Activated CD8-positive, alpha-beta T cell treated with anti-CD3 and anti-CD28 coated beads, Interleukin-2, amount 10 ng/mL, durations not matched to agents 7 days and 5 days (primary cell): ENCODE measurements around the gene TRIM46. TPM values are rescaled to one million over a fixed set of nuclear protein-coding genes. Genes with fewer than 3 reads are reported as not detected.
"Not testable (repeated sequence)": the region's sequence is repeated elsewhere in the genome, so short reads cannot be mapped to it uniquely, and the experiment has no call there.

Experiments used
- ATAC-seq: fragments of 150-1000 bp; cut with Tn5 transposase; one replicate; pipeline ENCODE4 v1.10.0; 2021; ENCODE audit warnings: moderate library complexity
- CTCF ChIA-PET: fragments of 350-600 bp; sonication (Branson Sonifier 250); formaldehyde crosslinking; loops from one replicate; lab custom pipeline; 2021; ENCODE audit warnings: antibody characterized with exemption; lab: Charles Lee
- POLR2A ChIA-PET: fragments of 350-600 bp; sonication (Branson Sonifier 250); formaldehyde crosslinking; loops from one replicate; lab custom pipeline; 2021; ENCODE audit warnings: antibody characterized with exemption; lab: Charles Lee
- DNase-seq: peaks from one replicate; pipeline ENCODE4 v3.0.0-alpha.2; 2020
- H3K27ac Mint-ChIP-seq: one replicate; pipeline ENCODE4 v1.8.0; 2021; ENCODE audit warnings: mild to moderate bottlenecking, mixed read lengths
- H3K27me3 Mint-ChIP-seq: one replicate; pipeline ENCODE4 v1.8.0; 2021; ENCODE audit warnings: low read depth, mixed read lengths
- H3K36me3 Mint-ChIP-seq: one replicate; pipeline ENCODE4 v1.8.0; 2021; ENCODE audit warnings: low read depth, mixed read lengths
- H3K4me1 Mint-ChIP-seq: one replicate; pipeline ENCODE4 v1.8.0; 2021; ENCODE audit warnings: low read depth, mixed read lengths
- H3K4me3 Mint-ChIP-seq: one replicate; pipeline ENCODE4 v1.8.0; 2021; ENCODE audit warnings: mild to moderate bottlenecking, mixed read lengths
- H3K9me3 Mint-ChIP-seq: one replicate; pipeline ENCODE4 v1.8.0; 2022; ENCODE audit warnings: mixed read lengths; ENCODE audit not compliant: insufficient read depth
- total RNA-seq, 2 experiments: library from RNA; stranded (reverse); gene quantifications; one replicate each; pipeline ENCODE4 v1.2.3, GENCODE V29; 2021

Gene TRIM46
- total RNA-seq, 2 experiments from 2014 or later: 14.6 TPM

DNA sequence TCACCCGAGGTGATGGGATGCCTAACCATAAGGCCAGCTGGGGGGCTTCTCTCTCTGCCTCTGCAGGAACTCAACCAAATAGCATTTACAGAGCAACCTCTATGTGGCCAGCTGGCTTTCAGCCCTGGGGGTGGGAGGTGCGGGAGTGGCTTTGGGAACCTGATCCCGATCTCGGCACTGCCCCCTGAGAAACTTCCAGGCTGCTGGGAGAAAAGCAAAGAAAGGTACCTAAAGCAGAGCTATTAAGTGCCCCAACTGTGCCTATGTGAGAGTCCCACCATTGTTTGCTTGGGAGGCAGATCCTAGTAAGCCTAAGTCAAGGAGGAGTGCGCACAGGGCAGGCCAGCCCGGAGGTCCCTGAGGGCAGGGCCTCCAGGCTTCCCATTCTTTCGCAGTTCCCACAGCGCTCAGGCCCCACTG is 7.6 kb upstream of the TRIM46 start:
- no peak overlapping the region for H3K4me3 Mint-ChIP-seq
- H3K9me3 Mint-ChIP-seq: no peaks in the 10 kb centered on the region
- no peaks in the 10 kb centered on the region for H3K27me3 Mint-ChIP-seq
- H3K27ac Mint-ChIP-seq: no peak overlapping the region
- ChIA-PET POLR2A (no interaction called here), CTCF (interaction anchor here (0.7 to 9.9 kb wide), 11 partner anchors 9 to 80 kb away, joined by 3 to 166 read pairs (median 5); partner anchors contain the start of gene SLC50A1)
- DNase-seq (no peak), ATAC-seq (no peak)
- peaks cover 13% of the 10 kb centered on the region for H3K36me3 Mint-ChIP-seq
- peaks cover 13% of the 10 kb centered on the region for H3K4me1 Mint-ChIP-seq

DNA sequence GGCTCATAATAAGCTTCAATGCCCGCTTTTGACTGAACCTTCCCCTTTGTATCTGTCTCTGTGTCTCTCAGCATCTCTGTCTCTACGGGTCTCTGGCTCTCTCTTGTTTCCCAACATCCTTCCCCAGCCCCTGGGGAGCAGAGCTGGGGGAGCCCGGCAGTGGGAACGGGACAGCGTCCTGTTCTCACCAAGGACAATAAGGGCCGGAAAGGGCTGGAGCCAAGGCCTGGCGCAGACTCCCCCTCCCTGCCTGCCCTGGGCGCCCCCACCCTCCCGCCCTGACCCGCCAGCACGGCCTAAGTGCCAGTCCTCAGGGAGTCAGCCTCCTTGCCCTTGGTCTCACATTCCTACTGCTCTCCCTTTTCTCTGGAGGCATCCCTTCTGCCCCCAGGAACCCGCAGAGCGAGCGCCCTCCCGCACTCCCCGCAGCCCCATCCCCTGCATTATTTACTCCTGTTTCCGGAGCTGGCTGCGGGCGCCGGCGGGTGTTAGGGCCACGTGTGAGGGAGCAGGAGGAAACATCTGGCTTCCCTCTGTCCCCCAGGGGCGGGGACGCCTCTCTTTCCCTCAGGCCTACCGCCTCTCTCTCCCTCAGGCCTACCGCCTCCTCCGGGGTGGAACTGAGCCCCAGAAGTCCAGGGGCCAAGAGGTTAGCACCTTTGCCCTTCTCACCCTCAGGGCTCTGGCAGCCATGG is 7.0 kb upstream of the TRIM46 start:
- ChIA-PET POLR2A (interaction anchor here (0.8 kb wide), 2 partner anchors 41 to 75 kb away, joined by 3 to 4 read pairs; no protein-coding TSS in a partner anchor), CTCF (interaction anchor here (0.8 to 9.9 kb wide), 22 partner anchors 9 to 156 kb away, joined by 3 to 166 read pairs (median 4); partner anchors contain the start of genes DPM3, MTX1, SLC50A1 and THBS3)
- H3K9me3 Mint-ChIP-seq: no peaks in the 10 kb centered on the region
- ATAC-seq (no peak), DNase-seq (no peak)
- no peak overlapping the region for H3K27ac Mint-ChIP-seq
- no peaks in the 10 kb centered on the region for H3K27me3 Mint-ChIP-seq
- H3K4me3 Mint-ChIP-seq: no peak overlapping the region
- H3K4me1 Mint-ChIP-seq: peaks cover 18% of the 10 kb centered on the region
- peaks cover 13% of the 10 kb centered on the region for H3K36me3 Mint-ChIP-seq

DNA sequence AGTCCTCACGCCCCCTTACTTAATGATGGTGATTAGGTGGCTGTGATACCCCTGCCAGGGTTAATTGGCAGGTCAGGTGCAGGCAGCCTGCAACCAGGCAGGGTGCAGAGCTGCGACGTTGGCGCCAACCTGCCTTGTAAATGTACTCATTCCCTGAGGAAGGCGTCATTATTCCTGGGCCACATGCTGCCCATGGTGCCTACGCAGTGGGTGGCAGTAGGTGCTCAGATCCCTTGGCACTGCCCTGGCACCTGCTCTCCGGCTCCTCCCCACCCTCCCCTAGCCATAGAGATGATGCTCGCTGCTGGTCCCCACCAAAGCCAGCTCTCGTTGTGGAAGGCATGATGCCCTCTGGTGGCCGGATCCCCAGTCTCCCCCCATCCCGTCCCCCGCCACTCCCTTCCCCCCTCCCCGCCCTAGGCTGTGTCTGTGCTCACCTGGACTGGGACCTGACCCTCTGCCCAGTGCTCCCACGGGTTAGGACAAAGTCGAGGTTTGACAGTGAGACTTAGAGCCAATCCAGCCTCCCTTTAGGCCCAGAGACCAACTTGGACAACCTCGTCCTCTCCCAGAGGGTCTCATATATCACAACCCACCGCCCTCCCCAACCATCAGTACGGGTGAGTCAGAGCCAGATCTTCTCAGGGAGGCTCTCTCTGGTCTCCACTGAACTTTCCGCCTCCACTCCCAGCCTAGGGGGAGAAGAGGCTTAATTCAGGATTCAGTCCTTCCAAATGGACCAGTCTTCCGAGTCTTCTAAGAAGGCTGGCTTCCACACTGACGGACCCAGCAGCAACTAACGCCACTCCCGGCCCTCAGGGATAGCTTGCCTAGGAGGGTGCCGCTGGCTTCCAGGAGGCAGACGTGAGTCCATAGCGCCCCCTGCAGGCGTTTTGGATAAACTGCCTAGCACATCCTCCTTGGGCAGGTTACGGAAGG is 6.2 kb upstream of the TRIM46 start:
- ChIA-PET CTCF (interaction anchor here (0.6 to 9.9 kb wide), 26 partner anchors 10 to 155 kb away, joined by 3 to 166 read pairs (median 4); partner anchors contain the start of genes ADAM15, DPM3, MTX1 and SLC50A1), POLR2A (interaction anchor here (0.7 to 1.3 kb wide), 5 partner anchors 32 to 212 kb away, joined by 3 to 4 read pairs (median 3); partner anchors contain the start of genes PBXIP1 and SLC50A1)
- peak; percentile 92 for DNase-seq
- no peaks in the 10 kb centered on the region for H3K9me3 Mint-ChIP-seq
- peak; percentile 80 for ATAC-seq
- H3K27me3 Mint-ChIP-seq: no peaks in the 10 kb centered on the region
- peaks cover 17% of the 10 kb centered on the region for H3K36me3 Mint-ChIP-seq
- no peak overlapping the region for H3K27ac Mint-ChIP-seq
- peaks cover 25% of the 10 kb centered on the region for H3K4me1 Mint-ChIP-seq
- peak overlapping the region; percentile 53 for H3K4me3 Mint-ChIP-seq

DNA sequence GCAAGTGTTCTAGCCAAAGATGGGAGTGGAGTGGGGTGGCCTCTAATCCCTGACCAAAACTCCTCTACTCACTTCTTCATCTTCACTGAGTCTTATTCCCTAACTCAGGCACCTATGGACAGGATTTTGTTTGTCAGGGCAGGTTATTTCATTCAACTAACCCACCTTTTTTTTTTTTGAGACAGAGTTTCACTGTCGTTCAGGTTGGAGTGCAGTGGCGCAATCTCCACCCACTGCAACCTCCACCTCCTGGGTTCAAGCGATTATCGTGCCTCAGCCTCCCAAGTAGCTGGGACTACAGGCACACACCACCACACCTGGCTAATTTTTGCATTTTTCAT is 5.6 kb upstream of the TRIM46 start:
- DNase-seq, ATAC-seq, H3K27ac Mint-ChIP-seq, H3K9me3 Mint-ChIP-seq, H3K4me3 Mint-ChIP-seq, H3K27me3 Mint-ChIP-seq: not testable (repeated sequence)
- peaks cover 19% of the 10 kb centered on the region for H3K36me3 Mint-ChIP-seq
- H3K4me1 Mint-ChIP-seq: peaks cover 27% of the 10 kb centered on the region
- ChIA-PET POLR2A (interaction anchor here (0.7 to 1.3 kb wide), 3 partner anchors 33 to 212 kb away, joined by 3 read pairs; partner anchors contain the start of genes PBXIP1 and SLC50A1), CTCF (interaction anchor here (0.8 to 9.9 kb wide), 22 partner anchors 10 to 155 kb away, joined by 3 to 166 read pairs (median 5); partner anchors contain the start of genes ADAM15, MTX1, SLC50A1 and THBS3)

DNA sequence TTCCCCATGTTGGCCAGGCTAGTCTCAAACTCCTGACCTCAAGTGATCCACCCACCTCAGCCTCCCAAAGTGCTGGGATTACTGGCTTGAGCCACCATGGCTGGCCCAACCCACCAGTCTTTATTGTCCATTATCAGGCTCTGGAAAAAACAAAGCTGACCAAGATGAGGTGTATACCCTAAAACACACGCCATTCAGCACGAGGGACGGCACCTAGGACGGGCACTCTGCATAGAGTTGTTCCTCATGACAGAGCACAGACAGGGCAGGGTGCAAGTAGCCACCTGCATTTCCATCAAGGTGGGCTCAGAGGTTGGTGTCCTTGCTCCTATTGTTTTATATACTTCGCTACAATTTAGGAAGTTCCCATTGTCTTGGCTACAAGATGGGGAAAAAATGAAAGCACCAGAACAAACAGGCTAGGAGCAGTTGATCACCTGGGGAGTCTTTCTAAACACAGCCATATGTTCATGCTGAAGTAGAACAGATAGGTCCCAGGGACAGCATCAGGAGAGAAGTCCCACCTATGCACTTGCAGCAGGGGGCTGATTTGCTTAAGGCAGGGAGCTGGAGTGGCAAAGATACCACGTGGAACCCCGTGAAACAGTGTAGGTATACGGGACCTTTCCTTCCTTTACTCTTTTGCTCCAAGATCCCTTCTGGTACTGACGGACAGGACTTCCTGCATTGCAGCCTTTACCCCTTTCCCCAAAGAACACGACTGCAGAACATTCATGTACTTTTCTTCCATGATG is 5.0 kb upstream of the TRIM46 start:
- ChIA-PET CTCF (interaction anchor here (1.0 to 9.9 kb wide), 20 partner anchors 9 to 154 kb away, joined by 3 to 166 read pairs (median 5); partner anchors contain the start of genes ADAM15, DPM3, MTX1 and SLC50A1), POLR2A (interaction anchor here (0.5 to 1.3 kb wide), 3 partner anchors 26 to 213 kb away, joined by 3 read pairs; partner anchors contain the start of genes PBXIP1 and SLC50A1)
- peaks cover 21% of the 10 kb centered on the region for H3K36me3 Mint-ChIP-seq
- ATAC-seq: no peak
- H3K27ac Mint-ChIP-seq: no peak overlapping the region
- H3K9me3 Mint-ChIP-seq: no peaks in the 10 kb centered on the region
- no peak overlapping the region for H3K4me3 Mint-ChIP-seq
- no peaks in the 10 kb centered on the region for H3K27me3 Mint-ChIP-seq
- DNase-seq: no peak
- peaks cover 32% of the 10 kb centered on the region for H3K4me1 Mint-ChIP-seq

DNA sequence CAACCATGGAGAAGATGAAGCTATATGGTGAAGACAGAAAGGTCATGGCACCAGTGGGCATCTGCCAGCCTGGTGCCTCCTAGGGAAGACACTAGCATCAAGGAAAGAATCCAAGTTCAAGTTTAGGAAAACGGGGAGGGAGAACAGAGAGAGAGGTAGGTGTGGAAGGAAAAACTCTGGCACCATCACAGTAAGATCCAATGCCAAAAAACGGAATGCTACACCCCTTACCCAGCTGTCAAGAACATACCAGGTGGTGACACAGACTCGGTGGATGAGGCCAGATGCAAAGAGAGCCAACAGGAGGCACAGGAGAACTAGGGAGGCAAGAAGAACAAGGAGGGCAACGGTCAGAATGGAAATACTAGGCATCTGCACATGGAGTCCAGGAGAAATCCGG is 4.1 kb upstream of the TRIM46 start:
- Mint-ChIP-seq H3K27me3 (no peaks in the 10 kb centered on the region), H3K36me3 (peaks cover 25% of the 10 kb centered on the region), H3K27ac (no peak overlapping the region), H3K4me3 (no peak overlapping the region), H3K9me3 (no peaks in the 10 kb centered on the region), H3K4me1 (peaks cover 37% of the 10 kb centered on the region)
- ATAC-seq (no peak), DNase-seq (no peak)
- CTCF ChIA-PET: interaction anchor here (1.0 to 9.9 kb wide), 13 partner anchors 14 to 118 kb away, joined by 3 to 166 read pairs (median 10); partner anchors contain the start of genes ADAM15, DPM3 and SLC50A1
- POLR2A ChIA-PET: no interaction called here

DNA sequence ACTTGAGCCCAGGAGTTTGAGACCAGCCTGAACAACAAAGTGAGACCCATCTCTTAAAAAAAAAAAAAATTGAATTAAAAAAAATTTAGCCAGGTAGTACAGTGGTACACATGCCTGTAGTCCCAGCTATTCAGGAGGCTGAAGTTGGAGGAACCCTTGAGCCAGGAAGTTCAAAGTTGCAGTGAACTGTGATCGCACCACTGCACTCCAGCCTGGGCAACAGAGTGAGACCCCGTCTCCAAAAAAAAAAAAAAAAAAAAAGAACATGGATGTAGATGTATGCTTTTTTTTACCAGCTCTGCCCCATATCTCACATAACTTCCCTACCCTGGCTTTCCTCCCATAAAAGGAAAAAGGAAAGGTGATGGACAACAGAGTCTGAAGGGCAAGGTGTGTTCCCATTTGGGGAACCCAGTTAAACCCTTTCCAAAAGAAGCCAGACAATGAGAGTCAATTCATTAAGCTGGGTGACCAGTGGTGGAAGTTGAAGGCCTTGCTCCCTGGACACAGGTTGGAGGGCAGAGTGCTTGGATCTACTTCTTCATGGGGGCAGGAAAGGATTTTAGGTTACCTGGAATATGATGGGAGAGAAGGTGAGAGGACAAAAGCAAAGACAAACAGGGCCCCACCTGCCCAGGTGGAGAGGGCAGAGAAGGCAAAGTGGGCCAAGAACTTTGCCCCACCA is 3.4 kb upstream of the TRIM46 start:
- H3K4me1 Mint-ChIP-seq: peaks cover 44% of the 10 kb centered on the region
- ATAC-seq (no peak), DNase-seq (no peak)
- no peaks in the 10 kb centered on the region for H3K27me3 Mint-ChIP-seq
- H3K27ac Mint-ChIP-seq: peak overlapping the region; percentile 23
- H3K9me3 Mint-ChIP-seq: no peaks in the 10 kb centered on the region
- H3K4me3 Mint-ChIP-seq: no peak overlapping the region
- ChIA-PET POLR2A (no interaction called here), CTCF (interaction anchor here (0.9 to 9.9 kb wide), 7 partner anchors 14 to 119 kb away, joined by 4 to 166 read pairs (median 4); partner anchors contain the start of gene ADAM15)
- peaks cover 25% of the 10 kb centered on the region for H3K36me3 Mint-ChIP-seq

DNA sequence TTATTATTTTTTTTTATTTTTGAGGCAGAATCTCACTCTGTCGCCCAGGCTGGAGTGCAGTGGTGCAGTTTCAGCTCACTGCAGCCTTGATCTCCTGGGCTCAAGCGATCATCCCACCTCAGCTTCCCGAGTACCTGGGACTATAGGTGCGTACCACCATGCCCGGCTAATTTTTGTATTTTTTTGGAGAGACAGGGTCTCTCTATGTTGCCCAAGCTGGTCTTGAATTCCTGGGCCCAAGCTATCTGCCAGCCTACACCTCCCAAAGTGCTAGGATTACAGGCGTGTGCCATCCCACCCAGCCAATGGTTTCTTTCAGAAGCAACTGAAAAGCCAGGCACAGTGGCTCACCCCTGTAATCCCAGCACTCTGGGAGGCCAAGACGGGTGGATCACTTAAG is 2.8 kb upstream of the TRIM46 start:
- no peak overlapping the region for H3K4me3 Mint-ChIP-seq
- no peaks in the 10 kb centered on the region for H3K9me3 Mint-ChIP-seq
- H3K27me3 Mint-ChIP-seq: no peaks in the 10 kb centered on the region
- DNase-seq: no peak
- ChIA-PET POLR2A (no interaction called here), CTCF (interaction anchor here (0.9 to 9.9 kb wide), 5 partner anchors 15 to 120 kb away, joined by 4 to 166 read pairs (median 4); partner anchors contain the start of gene ADAM15)
- ATAC-seq: no peak
- peaks cover 25% of the 10 kb centered on the region for H3K36me3 Mint-ChIP-seq
- peaks cover 49% of the 10 kb centered on the region for H3K4me1 Mint-ChIP-seq
- H3K27ac Mint-ChIP-seq: no peak overlapping the region

DNA sequence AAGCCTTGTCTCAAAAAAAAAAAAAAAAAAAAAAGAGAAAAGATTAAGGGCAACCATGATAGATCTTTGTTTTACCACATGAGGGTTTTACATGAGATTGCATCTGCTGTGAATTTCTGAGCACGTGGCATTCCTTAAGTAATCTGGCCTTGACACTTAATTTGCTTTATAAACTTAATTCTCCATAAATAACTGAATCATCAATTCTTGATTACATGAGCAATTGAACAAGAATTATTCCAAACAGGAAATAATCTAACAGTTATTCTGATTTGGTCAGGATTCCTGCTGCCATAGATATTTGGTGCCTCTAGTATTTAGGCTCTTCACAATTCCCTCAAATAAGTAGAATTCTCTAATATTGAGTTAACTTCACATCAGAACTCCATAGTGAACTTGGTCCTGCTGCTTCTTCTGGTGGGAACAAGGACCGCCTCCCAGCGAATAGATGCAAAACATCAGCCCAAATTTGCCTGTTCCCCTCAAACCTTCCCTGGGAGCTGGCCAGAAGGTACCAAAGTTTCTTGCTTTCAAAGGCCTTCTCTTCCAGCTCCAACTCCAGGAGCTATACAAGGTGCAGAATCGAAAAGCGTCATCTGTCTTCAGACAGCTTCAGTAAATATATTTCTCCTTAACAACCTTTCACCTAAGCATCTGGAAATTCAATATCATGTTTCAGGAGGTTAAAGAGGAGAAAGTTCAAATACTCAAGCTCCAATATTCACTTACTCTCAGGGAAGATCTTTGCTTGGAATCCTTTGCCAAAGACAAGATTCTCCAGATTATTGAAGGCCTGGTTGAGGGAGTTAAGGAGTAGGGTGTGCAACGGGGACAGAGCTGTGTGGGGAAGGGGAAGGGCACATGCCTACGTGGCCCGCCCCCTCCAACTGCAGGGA is 1.6 kb upstream of the TRIM46 start:
- no peaks in the 10 kb centered on the region for H3K9me3 Mint-ChIP-seq
- POLR2A ChIA-PET: interaction anchor here (0.6 to 7.0 kb wide), 10 partner anchors 9 to 391 kb away, joined by 3 to 68 read pairs (median 3); no protein-coding TSS in a partner anchor
- peak overlapping the region; percentile 96 for H3K4me3 Mint-ChIP-seq
- peak overlapping the region; percentile 98 for H3K27ac Mint-ChIP-seq
- peaks cover 31% of the 10 kb centered on the region for H3K36me3 Mint-ChIP-seq
- ATAC-seq: peak; percentile 40
- H3K4me1 Mint-ChIP-seq: peaks cover 57% of the 10 kb centered on the region
- no peaks in the 10 kb centered on the region for H3K27me3 Mint-ChIP-seq
- CTCF ChIA-PET: interaction anchor here (0.7 to 9.9 kb wide), 44 partner anchors 8 to 786 kb away, joined by 3 to 161 read pairs (median 4); partner anchors contain the start of genes EFNA1, EFNA4, SLC50A1 and THBS3
- DNase-seq: no peak
